ENCODE data around the gene GIMD1.

The GIMD1 gene

GRCh38 chr4:106370214-106370613, 1.6 kb upstream of the GIMD1 start:
- Histone ChIP-seq H3K4me3 (ENCODE audit: low read length) (no peak overlapping the region), H3K9ac (ENCODE audit: low read depth, low read length) (no peak overlapping the region), H3K9me3 (ENCODE audit: insufficient read depth, low read depth, low read length) (no peaks in the 10 kb centered on the region), H3K36me3 (ENCODE audit: insufficient read depth, low read depth, low read length) (no peaks in the 10 kb centered on the region), H3K27ac (ENCODE audit: low read length) (no peak overlapping the region), H3K4me1 (ENCODE audit: insufficient read depth, low read length) (no peaks in the 10 kb centered on the region), H3K27me3 (ENCODE audit: insufficient read depth, low read length) (no peaks in the 10 kb centered on the region)

GRCh38 chr4:106369456-106370060, 980 bp upstream of the GIMD1 start:
- H3K9me3 ChIP-seq (ENCODE audit: insufficient read depth, low read depth, low read length) = no peaks in the 10 kb centered on the region
- no peak overlapping the region for H3K4me3 ChIP-seq (ENCODE audit: low read length)
- H3K9ac ChIP-seq (ENCODE audit: low read depth, low read length) = no peak overlapping the region
- no peaks in the 10 kb centered on the region for H3K27me3 ChIP-seq (ENCODE audit: insufficient read depth, low read length)
- no peaks in the 10 kb centered on the region for H3K36me3 ChIP-seq (ENCODE audit: insufficient read depth, low read depth, low read length)
- no peak overlapping the region for H3K27ac ChIP-seq (ENCODE audit: low read length)
- H3K4me1 ChIP-seq (ENCODE audit: insufficient read depth, low read length) = no peaks in the 10 kb centered on the region

GRCh38 chr4:106367072-106367471, 1.5 kb downstream of the GIMD1 start:
- Histone ChIP-seq H3K27ac (ENCODE audit: low read length) (no peak overlapping the region), H3K4me1 (ENCODE audit: insufficient read depth, low read length) (no peaks in the 10 kb centered on the region), H3K9me3 (ENCODE audit: insufficient read depth, low read depth, low read length) (no peaks in the 10 kb centered on the region), H3K9ac (ENCODE audit: low read depth, low read length) (no peak overlapping the region), H3K36me3 (ENCODE audit: insufficient read depth, low read depth, low read length) (no peaks in the 10 kb centered on the region), H3K27me3 (ENCODE audit: insufficient read depth, low read length) (no peaks in the 10 kb centered on the region), H3K4me3 (ENCODE audit: low read length) (no peak overlapping the region)

- no peaks in the 10 kb centered on the region for H3K36me3 ChIP-seq (ENCODE audit: insufficient read depth, low read depth, low read length)
- H3K9ac ChIP-seq (ENCODE audit: low read depth, low read length) = no peak overlapping the region
- H3K27ac ChIP-seq (ENCODE audit: low read length) = no peak overlapping the region
- no peak overlapping the region for H3K4me3 ChIP-seq (ENCODE audit: low read length)
- no peaks in the 10 kb centered on the region for H3K27me3 ChIP-seq (ENCODE audit: insufficient read depth, low read length)
- H3K9me3 ChIP-seq (ENCODE audit: insufficient read depth, low read depth, low read length) = no peaks in the 10 kb centered on the region
- H3K4me1 ChIP-seq (ENCODE audit: insufficient read depth, low read length) = no peaks in the 10 kb centered on the region
Measured at GRCh38 chr4:106366026-106366425, 2.6 kb downstream of the GIMD1 start.

- Histone ChIP-seq H3K4me3 (ENCODE audit: low read length) (no peak overlapping the region), H3K27me3 (ENCODE audit: insufficient read depth, low read length) (no peaks in the 10 kb centered on the region), H3K36me3 (ENCODE audit: insufficient read depth, low read depth, low read length) (no peaks in the 10 kb centered on the region), H3K9ac (ENCODE audit: low read depth, low read length) (no peak overlapping the region), H3K4me1 (ENCODE audit: insufficient read depth, low read length) (no peaks in the 10 kb centered on the region), H3K9me3 (ENCODE audit: insufficient read depth, low read depth, low read length) (no peaks in the 10 kb centered on the region), H3K27ac (ENCODE audit: low read length) (no peak overlapping the region)
Measured at GRCh38 chr4:106365613-106366012, 3.0 kb downstream of the GIMD1 start.

GRCh38 chr4:106364282-106364681, 4.3 kb downstream of the GIMD1 start:
- no peak overlapping the region for H3K27ac ChIP-seq (ENCODE audit: low read length)
- no peaks in the 10 kb centered on the region for H3K9me3 ChIP-seq (ENCODE audit: insufficient read depth, low read depth, low read length)
- no peak overlapping the region for H3K9ac ChIP-seq (ENCODE audit: low read depth, low read length)
- no peaks in the 10 kb centered on the region for H3K27me3 ChIP-seq (ENCODE audit: insufficient read depth, low read length)
- no peak overlapping the region for H3K4me3 ChIP-seq (ENCODE audit: low read length)
- H3K4me1 ChIP-seq (ENCODE audit: insufficient read depth, low read length) = no peaks in the 10 kb centered on the region
- H3K36me3 ChIP-seq (ENCODE audit: insufficient read depth, low read depth, low read length) = no peaks in the 10 kb centered on the region

GRCh38 chr4:106362086-106362825, 6.3 kb downstream of the GIMD1 start:
- Histone ChIP-seq H3K27me3 (ENCODE audit: insufficient read depth, low read length) (no peaks in the 10 kb centered on the region), H3K9me3 (ENCODE audit: insufficient read depth, low read depth, low read length) (no peaks in the 10 kb centered on the region), H3K9ac (ENCODE audit: low read depth, low read length) (no peak overlapping the region), H3K4me3 (ENCODE audit: low read length) (no peak overlapping the region), H3K27ac (ENCODE audit: low read length) (no peak overlapping the region), H3K36me3 (ENCODE audit: insufficient read depth, low read depth, low read length) (no peaks in the 10 kb centered on the region), H3K4me1 (ENCODE audit: insufficient read depth, low read length) (no peaks in the 10 kb centered on the region)

GRCh38 chr4:106358899-106359298, 9.7 kb downstream of the GIMD1 start:
- H3K36me3 ChIP-seq (ENCODE audit: insufficient read depth, low read depth, low read length) = no peaks in the 10 kb centered on the region
- H3K27ac ChIP-seq (ENCODE audit: low read length) = no peak overlapping the region
- no peaks in the 10 kb centered on the region; the same call in 1 of the 2 replicates for H3K4me1 ChIP-seq (ENCODE audit: insufficient read depth, low read length)
- no peaks in the 10 kb centered on the region for H3K27me3 ChIP-seq (ENCODE audit: insufficient read depth, low read length)
- no peak overlapping the region for H3K4me3 ChIP-seq (ENCODE audit: low read length)
- no peak overlapping the region for H3K9ac ChIP-seq (ENCODE audit: low read depth, low read length)
- H3K9me3 ChIP-seq (ENCODE audit: insufficient read depth, low read depth, low read length) = no peaks in the 10 kb centered on the region

- Histone ChIP-seq H3K4me1 (ENCODE audit: insufficient read depth, low read length) (no peaks in the 10 kb centered on the region; the same call in 1 of the 2 replicates), H3K4me3 (ENCODE audit: low read length) (no peak overlapping the region), H3K27ac (ENCODE audit: low read length) (no peak overlapping the region), H3K27me3 (ENCODE audit: insufficient read depth, low read length) (no peaks in the 10 kb centered on the region), H3K9me3 (ENCODE audit: insufficient read depth, low read depth, low read length) (no peaks in the 10 kb centered on the region), H3K36me3 (ENCODE audit: insufficient read depth, low read depth, low read length) (no peaks in the 10 kb centered on the region), H3K9ac (ENCODE audit: low read depth, low read length) (no peak overlapping the region)
Measured at GRCh38 chr4:106355193-106355592, 13.4 kb downstream of the GIMD1 start.

- H3K27me3 ChIP-seq (ENCODE audit: insufficient read depth, low read length) = no peaks in the 10 kb centered on the region
- no peak overlapping the region for H3K27ac ChIP-seq (ENCODE audit: low read length)
- no peak overlapping the region for H3K4me3 ChIP-seq (ENCODE audit: low read length)
- no peaks in the 10 kb centered on the region; the same call in 1 of the 2 replicates for H3K4me1 ChIP-seq (ENCODE audit: insufficient read depth, low read length)
- H3K36me3 ChIP-seq (ENCODE audit: insufficient read depth, low read depth, low read length) = peaks cover 1% of the 10 kb centered on the region; the same call in 1 of the 2 replicates
- H3K9me3 ChIP-seq (ENCODE audit: insufficient read depth, low read depth, low read length) = no peaks in the 10 kb centered on the region
- H3K9ac ChIP-seq (ENCODE audit: low read depth, low read length) = no peak overlapping the region
Measured at GRCh38 chr4:106353786-106354185, 14.8 kb downstream of the GIMD1 start.

- Histone ChIP-seq H3K9me3 (ENCODE audit: insufficient read depth, low read depth, low read length) (no peaks in the 10 kb centered on the region), H3K27me3 (ENCODE audit: insufficient read depth, low read length) (no peaks in the 10 kb centered on the region), H3K27ac (ENCODE audit: low read length) (no peak overlapping the region), H3K36me3 (ENCODE audit: insufficient read depth, low read depth, low read length) (peaks cover 17% of the 10 kb centered on the region), H3K4me1 (ENCODE audit: insufficient read depth, low read length) (no peaks in the 10 kb centered on the region; the same call in 1 of the 2 replicates), H3K9ac (ENCODE audit: low read depth, low read length) (no peak overlapping the region), H3K4me3 (ENCODE audit: low read length) (no peak overlapping the region)
Measured at GRCh38 chr4:106351016-106351415, 17.6 kb downstream of the GIMD1 start.

GRCh38 chr4:106347167-106347566, 21.4 kb downstream of the GIMD1 start:
- H3K4me3 ChIP-seq (ENCODE audit: low read length) = no peak overlapping the region
- H3K27me3 ChIP-seq (ENCODE audit: insufficient read depth, low read length) = no peaks in the 10 kb centered on the region
- H3K4me1 ChIP-seq (ENCODE audit: insufficient read depth, low read length) = no peaks in the 10 kb centered on the region
- H3K36me3 ChIP-seq (ENCODE audit: insufficient read depth, low read depth, low read length) = peaks cover 17% of the 10 kb centered on the region
- H3K9me3 ChIP-seq (ENCODE audit: insufficient read depth, low read depth, low read length) = no peaks in the 10 kb centered on the region
- H3K27ac ChIP-seq (ENCODE audit: low read length) = no peak overlapping the region
- no peak overlapping the region for H3K9ac ChIP-seq (ENCODE audit: low read depth, low read length)
